Measurements from ENCODE around the gene SORCS3.

GRCh38 chr10:105268961-105269360 lies 627.9 kb downstream of the SORCS3 start:
- no peak for TF ChIP-seq POLR2A (IDR thresholded peaks at IDR 0.05)
- TF ChIP-seq, protein P1, sequence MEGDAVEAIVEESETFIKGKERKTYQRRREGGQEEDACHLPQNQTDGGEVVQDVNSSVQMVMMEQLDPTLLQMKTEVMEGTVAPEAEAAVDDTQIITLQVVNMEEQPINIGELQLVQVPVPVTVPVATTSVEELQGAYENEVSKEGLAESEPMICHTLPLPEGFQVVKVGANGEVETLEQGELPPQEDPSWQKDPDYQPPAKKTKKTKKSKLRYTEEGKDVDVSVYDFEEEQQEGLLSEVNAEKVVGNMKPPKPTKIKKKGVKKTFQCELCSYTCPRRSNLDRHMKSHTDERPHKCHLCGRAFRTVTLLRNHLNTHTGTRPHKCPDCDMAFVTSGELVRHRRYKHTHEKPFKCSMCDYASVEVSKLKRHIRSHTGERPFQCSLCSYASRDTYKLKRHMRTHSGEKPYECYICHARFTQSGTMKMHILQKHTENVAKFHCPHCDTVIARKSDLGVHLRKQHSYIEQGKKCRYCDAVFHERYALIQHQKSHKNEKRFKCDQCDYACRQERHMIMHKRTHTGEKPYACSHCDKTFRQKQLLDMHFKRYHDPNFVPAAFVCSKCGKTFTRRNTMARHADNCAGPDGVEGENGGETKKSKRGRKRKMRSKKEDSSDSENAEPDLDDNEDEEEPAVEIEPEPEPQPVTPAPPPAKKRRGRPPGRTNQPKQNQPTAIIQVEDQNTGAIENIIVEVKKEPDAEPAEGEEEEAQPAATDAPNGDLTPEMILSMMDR (IDR thresholded peaks at IDR 0.05) = no peak

All from lower leg skin (tissue), 3 donors.